Effector memory CD8-positive, alpha-beta T cell (primary cell): Measurements from ENCODE around the gene KIR3DL3.
"Not testable (repeated sequence)": the region's sequence is repeated elsewhere in the genome, so short reads cannot be mapped to it uniquely, and the experiment has no call there.

Experiments used
- ATAC-seq: fragments of 150-1000 bp; cut with Tn5 transposase; replicated peaks from 2 replicates; pipeline ENCODE4 v1.10.0; 2021; ENCODE audit warnings: mild to moderate bottlenecking, moderate library complexity
- DNase-seq, 3 experiments: peaks; one replicate each; pipeline ENCODE4 v3.0.0; 2021
- H3K27ac Mint-ChIP-seq, 2 donors: one replicate each; pipeline ENCODE4 v1.8.0; 2022; ENCODE audit warnings: mild to moderate bottlenecking in 2 of 2, mixed read lengths in 2 of 2, moderate library complexity in 2 of 2
- H3K27me3 Mint-ChIP-seq, 2 donors: one replicate each; pipeline ENCODE4 v1.8.0; 2022; ENCODE audit warnings: mixed read lengths in 2 of 2
- H3K36me3 Mint-ChIP-seq: one replicate; pipeline ENCODE4 v1.8.0; 2022; ENCODE audit warnings: mild to moderate bottlenecking, moderate library complexity, mixed read lengths; ENCODE audit not compliant: insufficient read depth
- H3K4me1 Mint-ChIP-seq, 2 donors: one replicate each; pipeline ENCODE4 v1.8.0; 2022; ENCODE audit warnings: low read depth in 2 of 2, mixed read lengths in 2 of 2
- H3K4me3 Mint-ChIP-seq, 2 donors: one replicate each; pipeline ENCODE4 v1.8.0; 2022; ENCODE audit warnings: mild to moderate bottlenecking in 2 of 2, mixed read lengths in 2 of 2, moderate library complexity in 2 of 2
- H3K9me3 Mint-ChIP-seq, 2 donors: one replicate each; pipeline ENCODE4 v1.8.0; 2022; ENCODE audit warnings: mixed read lengths in 2 of 2
- total RNA-seq, 9 experiments: gene quantifications; one replicate each; lab custom pipeline; 2026; lab: John Stamatoyannopoulos, UW

The KIR3DL3 gene
- 0 reads per million in 9 experiments for total RNA-seq

- H3K36me3 Mint-ChIP-seq: no peaks in the 10 kb centered on the region
- DNase-seq (no peak), ATAC-seq (no peak)
- H3K4me1 Mint-ChIP-seq: no peaks in the 10 kb centered on the region
- H3K9me3 Mint-ChIP-seq: peaks cover 7 to 11% of the 10 kb centered on the region in 2 donors
- H3K4me3 Mint-ChIP-seq: no peak within 1 kb of the TSS
- no peak within 1 kb of the TSS for H3K27ac Mint-ChIP-seq
- peaks cover 21 to 22% of the 10 kb centered on the region in 2 donors for H3K27me3 Mint-ChIP-seq
Measured at GRCh38 chr19:54724142-54724541, at the start of gene KIR3DL3. TSS of gene KIR3DL3 (plus strand) at chr19:54724442. CDS start at chr19:54724497, 55 bp downstream.

- peak in 1 of 3 experiments; percentile 16 for DNase-seq
- H3K9me3 Mint-ChIP-seq, H3K36me3 Mint-ChIP-seq, H3K27ac Mint-ChIP-seq, ATAC-seq, H3K4me3 Mint-ChIP-seq, H3K4me1 Mint-ChIP-seq: not testable (repeated sequence)
- peaks cover 21 to 26% of the 10 kb centered on the region in 2 donors for H3K27me3 Mint-ChIP-seq
Measured at GRCh38 chr19:54676210-54676834, 47.9 kb upstream of the KIR3DL3 start.

- H3K9me3 Mint-ChIP-seq: no peaks in the 10 kb centered on the region
- H3K4me3 Mint-ChIP-seq: no peak overlapping the region
- peaks cover 23% of the 10 kb centered on the region in 2 donors for H3K27me3 Mint-ChIP-seq
- H3K36me3 Mint-ChIP-seq: no peaks in the 10 kb centered on the region
- H3K4me1 Mint-ChIP-seq: peaks cover 0 to 5% of the 10 kb centered on the region in 2 donors
- DNase-seq (no peak), ATAC-seq (no peak)
- no peak overlapping the region for H3K27ac Mint-ChIP-seq
Measured at GRCh38 chr19:54677217-54677616, 47.0 kb upstream of the KIR3DL3 start.

- not testable (repeated sequence) for ATAC-seq, DNase-seq, H3K27ac Mint-ChIP-seq, H3K9me3 Mint-ChIP-seq, H3K4me3 Mint-ChIP-seq, H3K36me3 Mint-ChIP-seq, H3K4me1 Mint-ChIP-seq
- H3K27me3 Mint-ChIP-seq: peaks cover 29 to 43% of the 10 kb centered on the region in 2 donors
Measured at GRCh38 chr19:54681596-54681995, 42.6 kb upstream of the KIR3DL3 start.

- H3K4me1 Mint-ChIP-seq: peaks cover 0 to 2% of the 10 kb centered on the region in 2 donors
- no peak overlapping the region for H3K4me3 Mint-ChIP-seq
- DNase-seq (no peak), ATAC-seq (no peak)
- peaks cover 28 to 49% of the 10 kb centered on the region in 2 donors for H3K27me3 Mint-ChIP-seq
- H3K36me3 Mint-ChIP-seq: peaks cover 3% of the 10 kb centered on the region
- H3K9me3 Mint-ChIP-seq: peaks cover 0 to 1% of the 10 kb centered on the region in 2 donors
- no peak overlapping the region for H3K27ac Mint-ChIP-seq
Measured at GRCh38 chr19:54682306-54682856, 41.9 kb upstream of the KIR3DL3 start.

- Mint-ChIP-seq H3K27ac (no peak overlapping the region), H3K36me3 (peaks cover 3% of the 10 kb centered on the region), H3K27me3 (peaks cover 31 to 48% of the 10 kb centered on the region in 2 donors), H3K9me3 (peaks cover 0 to 1% of the 10 kb centered on the region in 2 donors), H3K4me1 (peaks cover 0 to 2% of the 10 kb centered on the region in 2 donors), H3K4me3 (no peak overlapping the region)
- ATAC-seq (no peak), DNase-seq (peak in 1 of 3 experiments; percentile 15)
Measured at GRCh38 chr19:54684527-54684926, 39.7 kb upstream of the KIR3DL3 start.

GRCh38 chr19:54691582-54692297, 32.5 kb upstream of the KIR3DL3 start:
- peaks cover 0 to 19% of the 10 kb centered on the region in 2 donors for H3K4me1 Mint-ChIP-seq
- no peak for ATAC-seq
- H3K9me3 Mint-ChIP-seq: peaks cover 5 to 13% of the 10 kb centered on the region in 2 donors
- no peaks in the 10 kb centered on the region for H3K36me3 Mint-ChIP-seq
- H3K27me3 Mint-ChIP-seq: peaks cover 55 to 75% of the 10 kb centered on the region in 2 donors
- H3K27ac Mint-ChIP-seq: no peak overlapping the region
- DNase-seq: no peak
- no peak overlapping the region for H3K4me3 Mint-ChIP-seq

- peaks cover 0 to 19% of the 10 kb centered on the region in 2 donors for H3K4me1 Mint-ChIP-seq
- no peak for DNase-seq
- no peak overlapping the region for H3K27ac Mint-ChIP-seq
- no peak overlapping the region for H3K4me3 Mint-ChIP-seq
- no peaks in the 10 kb centered on the region for H3K36me3 Mint-ChIP-seq
- H3K27me3 Mint-ChIP-seq: peaks cover 54 to 71% of the 10 kb centered on the region in 2 donors
- ATAC-seq: no peak
- peaks cover 5 to 13% of the 10 kb centered on the region in 2 donors for H3K9me3 Mint-ChIP-seq
Measured at GRCh38 chr19:54692298-54692615, 32.0 kb upstream of the KIR3DL3 start.

- Mint-ChIP-seq H3K9me3 (peaks cover 5 to 13% of the 10 kb centered on the region in 2 donors), H3K4me1 (peaks cover 0 to 22% of the 10 kb centered on the region in 2 donors), H3K27me3 (peaks cover 60 to 76% of the 10 kb centered on the region in 2 donors), H3K36me3 (no peaks in the 10 kb centered on the region), H3K4me3 (no peak overlapping the region), H3K27ac (peak overlapping the region in 1 of 2 donors; percentile 59)
- no peak for DNase-seq
- peak; percentile 78 for ATAC-seq
Measured at GRCh38 chr19:54694648-54695047, 29.6 kb upstream of the KIR3DL3 start.

GRCh38 chr19:54696117-54696548, 28.1 kb upstream of the KIR3DL3 start:
- Mint-ChIP-seq H3K4me3 (peak overlapping the region in 1 of 2 donors; percentile 7), H3K36me3 (no peaks in the 10 kb centered on the region), H3K9me3 (peaks cover 5 to 13% of the 10 kb centered on the region in 2 donors), H3K27me3 (peaks cover 62 to 79% of the 10 kb centered on the region in 2 donors), H3K4me1 (peaks cover 0 to 22% of the 10 kb centered on the region in 2 donors), H3K27ac (no peak overlapping the region)
- no peak for ATAC-seq
- DNase-seq: no peak

- Mint-ChIP-seq H3K4me1 (peaks cover 2 to 16% of the 10 kb centered on the region in 2 donors), H3K9me3 (peaks cover 5 to 8% of the 10 kb centered on the region in 2 donors), H3K36me3 (no peaks in the 10 kb centered on the region), H3K27ac (no peak overlapping the region), H3K4me3 (peak overlapping the region in 1 of 2 donors; percentile 7), H3K27me3 (peaks cover 62 to 79% of the 10 kb centered on the region in 2 donors)
- no peak for ATAC-seq
- no peak for DNase-seq
Measured at GRCh38 chr19:54696766-54697165, 27.5 kb upstream of the KIR3DL3 start.

GRCh38 chr19:54697716-54698115, 26.5 kb upstream of the KIR3DL3 start:
- DNase-seq, H3K36me3 Mint-ChIP-seq, H3K27ac Mint-ChIP-seq, H3K4me3 Mint-ChIP-seq, H3K9me3 Mint-ChIP-seq, ATAC-seq: not testable (repeated sequence)
- Mint-ChIP-seq H3K27me3 (peaks cover 57 to 71% of the 10 kb centered on the region in 2 donors), H3K4me1 (peaks cover 4 to 11% of the 10 kb centered on the region in 2 donors)

GRCh38 chr19:54704928-54705327, 19.3 kb upstream of the KIR3DL3 start:
- Mint-ChIP-seq H3K27ac (no peak overlapping the region), H3K27me3 (peaks cover 16 to 51% of the 10 kb centered on the region in 2 donors), H3K4me3 (no peak overlapping the region), H3K36me3 (no peaks in the 10 kb centered on the region), H3K9me3 (no peaks in the 10 kb centered on the region), H3K4me1 (peaks cover 21 to 22% of the 10 kb centered on the region in 2 donors)
- DNase-seq: no peak
- ATAC-seq: no peak
